IPS-18c (cell line): ENCODE measurements around the gene UQCC5.
"Not testable (repeated sequence)": the region's sequence is repeated elsewhere in the genome, so short reads cannot be mapped to it uniquely, and the experiment has no call there.

ENCODE experiments used
- H3K4me3 ChIP-seq: 2 replicates; pipeline ENCODE4 v1.7.0; 2013; ENCODE audit warnings: low read depth, mild to moderate bottlenecking, low read length, moderate library complexity; ENCODE audit not compliant: insufficient read depth
- H3K9me3 ChIP-seq: one replicate; pipeline ENCODE4 v1.6.1; 2013; ENCODE audit warnings: mild to moderate bottlenecking, low read length, moderate library complexity; ENCODE audit not compliant: control insufficient read depth, insufficient read depth

UQCC5 gene

DNA sequence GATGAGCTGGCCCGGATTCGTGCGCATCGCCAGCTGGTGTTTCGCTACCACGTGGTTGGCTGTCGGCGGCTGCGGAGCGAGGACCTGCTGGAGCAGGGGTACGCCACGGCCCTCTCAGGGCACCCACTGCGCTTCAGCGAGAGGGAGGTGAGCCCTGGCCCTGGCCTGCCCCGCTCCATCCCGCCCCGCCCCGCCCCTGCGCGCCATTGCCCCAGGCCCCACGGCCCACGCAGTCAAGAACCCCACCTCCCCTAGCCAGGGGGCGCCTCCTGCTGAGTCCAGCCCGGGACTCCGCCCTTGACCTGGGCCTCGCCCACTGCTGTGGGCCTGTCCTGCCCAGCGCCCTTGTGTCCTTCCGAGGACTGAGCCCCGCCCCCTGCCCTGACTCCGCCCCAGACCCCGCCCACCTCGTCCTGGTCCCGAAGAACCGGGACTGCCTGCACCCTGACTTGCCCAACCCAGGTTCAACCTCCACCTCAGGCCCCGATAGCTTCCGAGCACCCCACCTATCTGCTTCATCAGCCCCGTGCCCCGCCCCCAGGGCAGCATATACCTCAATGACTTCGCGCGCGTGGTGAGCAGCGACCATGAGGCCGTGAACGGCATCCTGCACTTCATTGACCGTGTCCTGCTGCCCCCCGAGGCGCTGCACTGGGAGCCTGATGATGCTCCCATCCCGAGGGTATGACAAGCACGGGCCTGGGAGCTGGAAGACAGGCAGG is 17.5 kb upstream of the UQCC5 start:
- peak overlapping the region; percentile 46; the same call in 1 of the 2 replicates for H3K4me3 ChIP-seq
- H3K9me3 ChIP-seq, result no peaks in the 10 kb centered on the region

DNA sequence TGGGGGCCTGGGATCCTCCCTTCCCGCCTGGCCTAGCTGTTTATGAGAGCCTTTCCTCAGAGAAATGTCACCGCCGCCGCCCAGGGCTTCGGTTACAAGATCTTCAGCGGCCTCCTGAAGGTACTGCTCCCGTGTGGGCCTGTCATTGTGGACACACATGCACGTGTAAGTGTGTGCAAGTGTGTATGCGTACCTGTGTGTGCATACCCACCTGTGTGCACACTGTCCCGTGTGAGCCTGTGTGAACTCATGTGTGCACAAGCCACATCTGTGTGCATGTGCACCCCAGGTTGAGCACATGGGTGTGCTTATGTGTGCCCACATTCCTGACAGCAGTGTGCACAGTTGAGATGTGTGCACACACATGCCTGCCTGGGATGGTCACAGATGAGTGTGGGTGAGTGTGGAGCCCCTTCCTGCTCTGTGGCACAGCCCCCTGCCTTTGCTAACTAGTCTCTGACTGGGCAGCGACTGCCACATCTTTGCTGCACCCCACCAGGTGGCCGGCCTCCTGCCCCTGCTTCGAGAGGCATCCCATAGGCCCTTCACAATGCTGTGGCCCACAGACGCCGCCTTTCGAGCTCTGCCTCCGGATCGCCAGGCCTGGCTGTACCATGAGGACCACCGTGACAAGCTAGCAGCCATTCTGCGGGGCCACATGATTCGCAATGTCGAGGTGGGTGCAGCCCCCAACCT is 16.8 kb upstream of the UQCC5 start:
- Histone ChIP-seq H3K9me3 (no peaks in the 10 kb centered on the region), H3K4me3 (peak overlapping the region; percentile 46; the same call in 1 of the 2 replicates)

DNA sequence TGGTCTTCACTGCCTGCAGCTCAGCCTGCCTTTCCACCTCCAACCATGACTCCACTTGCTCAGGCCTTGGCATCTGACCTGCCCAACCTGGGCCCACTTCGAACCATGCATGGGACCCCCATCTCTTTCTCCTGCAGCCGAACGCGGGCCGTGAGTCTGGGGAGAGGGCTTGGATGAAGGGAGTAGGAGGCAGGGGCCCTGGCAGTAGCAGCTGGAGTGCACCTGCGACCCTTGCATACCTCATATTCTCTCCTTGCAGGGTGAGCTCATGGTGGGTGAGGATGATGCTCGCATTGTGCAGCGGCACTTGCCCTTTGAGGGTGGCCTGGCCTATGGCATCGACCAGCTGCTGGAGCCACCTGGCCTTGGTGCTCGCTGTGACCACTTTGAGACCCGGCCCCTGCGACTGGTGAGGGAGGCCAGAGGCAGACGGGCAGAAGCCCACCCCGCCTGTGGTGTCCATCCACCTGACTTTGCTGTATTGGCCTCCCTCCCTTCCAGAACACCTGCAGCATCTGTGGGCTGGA is 16.2 kb upstream of the UQCC5 start:
- Histone ChIP-seq H3K4me3 (no peak overlapping the region), H3K9me3 (no peaks in the 10 kb centered on the region)

DNA sequence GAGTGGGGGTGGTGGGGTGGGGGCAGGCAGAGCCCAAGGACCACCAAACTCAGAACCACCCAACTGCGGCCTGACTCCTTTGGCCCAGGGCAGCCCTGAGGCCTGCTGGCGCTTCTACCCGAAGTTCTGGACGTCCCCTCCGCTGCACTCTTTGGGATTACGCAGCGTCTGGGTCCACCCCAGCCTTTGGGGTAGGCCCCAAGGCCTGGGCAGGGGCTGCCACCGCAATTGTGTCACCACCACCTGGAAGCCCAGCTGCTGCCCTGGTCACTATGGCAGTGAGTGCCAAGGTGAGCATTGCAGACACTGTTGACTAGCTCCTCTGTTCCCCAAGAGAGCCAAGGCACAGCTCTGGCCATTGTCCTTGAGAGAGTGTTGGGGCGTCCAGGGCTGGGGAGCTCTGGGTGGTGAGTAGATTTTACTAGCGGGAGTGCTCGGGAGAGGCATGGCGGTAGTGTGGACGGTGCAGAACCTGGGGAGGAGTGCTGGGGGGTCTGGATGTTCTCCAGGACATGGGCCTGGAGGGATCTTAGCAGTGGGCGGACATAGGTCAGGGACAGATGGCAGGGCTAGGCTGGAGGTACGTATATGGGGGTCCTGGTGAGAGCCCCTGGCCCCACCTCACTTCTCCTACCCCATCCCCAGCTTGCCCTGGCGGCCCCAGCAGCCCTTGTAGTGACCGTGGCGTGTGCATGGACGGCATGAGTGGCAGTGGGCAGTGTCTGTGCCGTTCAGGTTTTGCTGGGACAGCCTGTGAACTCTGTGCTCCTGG is 15.5 kb upstream of the UQCC5 start:
- Histone ChIP-seq H3K4me3 (no peak overlapping the region), H3K9me3 (no peaks in the 10 kb centered on the region)

DNA sequence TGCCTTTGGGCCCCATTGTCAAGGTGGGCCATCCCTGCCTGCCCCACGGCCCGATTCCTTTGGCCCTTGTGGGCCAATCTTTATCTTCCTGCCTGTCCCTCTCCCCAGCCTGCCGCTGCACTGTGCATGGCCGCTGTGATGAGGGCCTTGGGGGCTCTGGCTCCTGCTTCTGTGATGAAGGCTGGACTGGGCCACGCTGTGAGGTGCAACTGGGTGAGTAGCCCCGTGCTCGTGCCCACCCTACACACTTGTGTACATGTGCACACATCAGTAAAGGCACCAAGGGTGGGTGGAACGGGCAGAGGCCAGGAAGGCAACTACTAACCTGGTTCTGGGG is 14.9 kb upstream of the UQCC5 start:
- H3K4me3 ChIP-seq, result no peak overlapping the region
- no peaks in the 10 kb centered on the region for H3K9me3 ChIP-seq

DNA sequence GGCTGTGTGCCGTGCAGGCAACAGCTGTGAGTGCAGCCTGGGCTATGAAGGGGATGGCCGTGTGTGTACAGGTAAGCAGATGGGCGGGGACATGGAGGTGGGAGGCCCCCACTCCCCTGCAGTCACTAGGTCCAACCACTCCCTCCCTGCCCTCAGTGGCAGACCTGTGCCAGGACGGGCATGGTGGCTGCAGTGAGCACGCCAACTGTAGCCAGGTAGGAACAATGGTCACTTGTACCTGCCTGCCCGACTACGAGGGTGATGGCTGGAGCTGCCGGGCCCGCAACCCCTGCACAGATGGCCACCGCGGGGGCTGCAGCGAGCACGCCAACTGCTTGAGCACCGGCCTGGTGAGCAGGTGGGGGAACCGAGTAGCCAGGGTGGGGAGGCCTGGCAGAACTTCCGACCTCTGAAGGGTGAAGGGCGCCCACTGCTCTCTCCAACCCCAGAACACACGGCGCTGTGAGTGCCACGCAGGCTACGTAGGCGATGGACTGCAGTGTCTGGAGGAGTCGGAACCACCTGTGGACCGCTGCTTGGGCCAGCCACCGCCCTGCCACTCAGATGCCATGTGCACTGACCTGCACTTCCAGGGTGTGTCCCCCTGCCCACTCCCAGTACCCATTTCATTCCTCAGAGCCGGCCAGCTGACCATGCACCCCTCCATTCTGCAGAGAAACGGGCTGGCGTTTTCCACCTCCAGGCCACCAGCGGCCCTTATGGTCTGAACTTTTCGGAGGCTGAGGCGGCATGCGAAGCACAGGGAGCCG is 14.3 kb upstream of the UQCC5 start:
- no peak overlapping the region for H3K4me3 ChIP-seq
- H3K9me3 ChIP-seq, result no peaks in the 10 kb centered on the region

DNA sequence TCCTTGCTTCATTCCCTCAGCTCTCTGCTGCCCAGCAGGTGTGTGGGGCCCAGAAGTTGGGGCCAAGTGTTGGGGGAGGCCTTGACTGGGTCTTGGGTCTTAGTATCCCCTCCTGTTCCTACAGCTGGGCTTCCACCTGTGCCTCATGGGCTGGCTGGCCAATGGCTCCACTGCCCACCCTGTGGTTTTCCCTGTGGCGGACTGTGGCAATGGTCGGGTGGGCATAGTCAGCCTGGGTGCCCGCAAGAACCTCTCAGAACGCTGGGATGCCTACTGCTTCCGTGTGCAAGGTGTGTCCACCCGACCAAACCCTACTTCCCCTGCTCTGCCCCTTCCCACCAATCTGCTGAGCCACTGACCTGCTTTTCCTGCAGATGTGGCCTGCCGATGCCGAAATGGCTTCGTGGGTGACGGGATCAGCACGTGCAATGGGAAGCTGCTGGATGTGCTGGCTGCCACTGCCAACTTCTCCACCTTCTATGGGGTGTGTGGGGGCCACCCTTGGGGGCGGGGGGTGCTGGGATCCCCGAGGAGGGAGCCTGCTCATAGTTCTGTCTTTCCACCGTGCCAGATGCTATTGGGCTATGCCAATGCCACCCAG is 13.7 kb upstream of the UQCC5 start:
- H3K9me3 ChIP-seq, result no peaks in the 10 kb centered on the region

DNA sequence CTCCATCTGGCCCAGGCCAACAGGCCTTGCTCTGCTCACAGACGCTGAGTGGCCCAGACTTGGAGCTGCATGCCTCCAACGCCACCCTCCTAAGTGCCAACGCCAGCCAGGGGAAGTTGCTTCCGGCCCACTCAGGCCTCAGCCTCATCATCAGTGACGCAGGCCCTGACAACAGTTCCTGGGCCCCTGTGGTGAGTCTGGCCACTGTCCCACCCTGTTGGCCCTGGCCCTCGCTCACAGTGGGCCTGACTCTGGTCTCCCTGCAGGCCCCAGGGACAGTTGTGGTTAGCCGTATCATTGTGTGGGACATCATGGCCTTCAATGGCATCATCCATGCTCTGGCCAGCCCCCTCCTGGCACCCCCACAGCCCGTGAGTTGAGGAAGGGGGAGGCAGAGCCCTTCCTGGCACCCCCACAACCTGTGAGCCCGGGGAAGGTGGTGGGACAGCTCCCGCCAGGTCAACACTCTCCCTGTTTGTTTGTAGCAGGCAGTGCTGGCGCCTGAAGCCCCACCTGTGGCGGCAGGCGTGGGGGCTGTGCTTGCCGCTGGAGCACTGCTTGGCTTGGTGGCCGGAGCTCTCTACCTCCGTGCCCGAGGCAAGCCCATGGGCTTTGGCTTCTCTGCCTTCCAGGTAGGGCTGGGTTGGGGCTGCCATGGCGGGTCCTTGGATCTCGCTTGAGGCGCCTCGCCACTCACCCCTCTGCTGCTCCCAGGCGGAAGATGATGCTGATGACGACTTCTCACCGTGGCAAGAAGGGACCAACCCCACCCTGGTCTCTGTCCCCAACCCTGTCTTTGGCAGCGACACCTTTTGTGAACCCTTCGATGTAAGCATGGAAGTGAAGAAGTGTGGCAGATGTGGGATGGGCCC is 12.8 kb upstream of the UQCC5 start:
- no peak overlapping the region for H3K4me3 ChIP-seq
- H3K9me3 ChIP-seq, result no peaks in the 10 kb centered on the region

More for the DNA sequence above, 13.7 kb upstream of the UQCC5 start:
- H3K4me3 ChIP-seq, result no peak overlapping the region

DNA sequence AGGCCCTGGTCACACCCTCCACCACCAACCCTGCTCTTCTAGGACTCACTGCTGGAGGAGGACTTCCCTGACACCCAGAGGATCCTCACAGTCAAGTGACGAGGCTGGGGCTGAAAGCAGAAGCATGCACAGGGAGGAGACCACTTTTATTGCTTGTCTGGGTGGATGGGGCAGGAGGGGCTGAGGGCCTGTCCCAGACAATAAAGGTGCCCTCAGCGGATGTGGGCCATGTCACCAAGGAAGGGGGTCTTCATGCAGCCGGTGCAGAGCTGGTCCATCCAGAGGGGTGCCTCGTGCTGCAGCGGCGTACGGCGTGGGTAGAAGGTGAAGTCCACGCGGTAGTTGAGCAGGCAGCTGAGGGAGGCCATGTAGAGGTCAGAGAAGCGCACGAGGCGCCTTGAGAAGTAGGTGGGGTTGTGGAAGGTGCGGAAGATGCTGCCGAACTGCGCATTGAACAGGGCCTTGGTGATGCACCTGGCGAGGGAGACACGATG is 12.1 kb upstream of the UQCC5 start:
- Histone ChIP-seq H3K9me3 (no peaks in the 10 kb centered on the region), H3K4me3 (no peak overlapping the region)

DNA sequence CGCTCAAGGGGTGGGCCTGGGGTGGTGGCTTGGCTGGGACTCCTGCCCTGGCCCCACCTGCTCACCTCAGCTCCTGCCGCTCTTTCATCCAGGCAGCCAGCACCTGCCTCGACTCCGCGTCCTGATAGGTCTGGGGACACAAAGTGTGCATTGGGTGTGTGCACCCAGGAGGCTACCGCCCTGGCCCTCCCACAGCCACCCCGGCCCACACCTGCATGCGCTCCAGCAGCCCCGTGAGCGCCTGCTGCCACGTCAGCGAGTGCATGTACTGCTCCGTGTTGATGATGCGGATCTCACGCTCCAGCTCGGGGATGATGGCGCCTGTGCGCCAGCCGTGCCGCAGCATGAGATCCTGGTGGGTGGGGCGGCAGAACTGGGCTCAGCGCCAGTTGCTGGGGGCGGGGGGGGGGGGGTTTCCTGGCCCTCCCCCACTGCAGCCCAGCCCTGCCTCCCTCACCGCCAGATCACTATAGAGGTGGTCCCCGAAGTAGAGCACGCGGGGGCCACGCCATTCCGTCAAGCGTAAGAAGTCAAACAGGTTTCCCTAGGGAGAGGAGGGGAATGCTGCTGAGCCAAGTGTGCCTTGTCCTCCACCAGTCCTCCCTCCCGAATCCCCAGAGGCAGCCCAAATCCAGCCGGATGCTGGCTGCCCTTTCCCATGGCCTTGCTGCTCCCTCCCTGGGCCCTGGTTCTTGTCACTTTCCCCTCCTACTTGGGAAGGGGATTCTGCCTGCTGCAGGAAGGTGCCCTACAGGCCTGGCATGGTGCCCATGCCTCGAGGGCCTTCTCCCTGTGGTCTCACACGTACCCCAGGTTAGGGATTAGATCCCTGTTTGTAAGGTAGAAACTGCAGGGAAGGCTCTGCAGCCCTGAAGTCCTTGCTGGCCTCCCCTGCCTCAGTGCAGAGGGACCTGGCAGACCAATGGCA is 11.4 kb upstream of the UQCC5 start:
- Histone ChIP-seq H3K4me3 (no peak overlapping the region), H3K9me3 (no peaks in the 10 kb centered on the region)

DNA sequence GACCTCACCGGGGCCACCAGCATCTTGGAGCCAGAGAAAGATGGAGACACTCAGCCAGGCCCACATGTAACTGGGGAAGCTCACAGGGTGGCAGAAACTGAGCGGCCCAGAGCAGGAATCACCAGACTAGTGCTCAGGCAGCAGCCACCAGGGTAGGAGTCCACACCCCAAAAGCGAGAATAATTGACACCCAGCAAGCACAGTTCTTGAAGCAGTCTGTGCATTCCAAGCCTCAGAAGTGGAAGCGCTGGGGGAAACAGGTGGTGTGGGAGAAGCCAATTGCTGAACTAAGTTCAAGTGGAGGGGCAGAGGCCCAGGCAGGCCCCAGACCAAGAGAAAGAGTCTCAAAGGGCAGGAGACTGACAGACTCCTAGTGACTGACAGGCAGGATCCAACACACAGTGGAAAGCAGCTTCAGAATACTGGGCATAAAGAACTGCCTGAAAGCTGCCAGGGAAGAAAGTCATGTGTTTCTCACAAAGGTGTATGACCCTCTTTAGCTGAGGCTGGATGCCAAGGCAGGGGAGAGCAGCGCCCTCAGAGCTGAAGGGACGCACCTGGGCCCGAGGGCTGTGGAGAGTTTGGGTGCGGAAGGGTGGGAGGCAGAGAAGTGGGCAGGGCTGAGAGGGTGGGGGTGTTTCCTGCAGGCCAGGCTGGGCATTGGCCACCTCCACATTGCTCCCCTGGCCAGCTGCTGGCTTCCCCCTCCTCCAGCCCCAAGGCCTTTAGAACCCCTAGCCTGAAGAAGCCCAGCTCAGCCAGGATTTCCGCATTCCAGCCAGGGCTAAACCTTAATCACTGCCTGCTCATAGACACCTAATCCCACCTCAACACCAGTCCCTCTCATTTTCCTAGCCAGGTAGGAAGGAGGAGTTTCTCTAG is 10.5 kb upstream of the UQCC5 start:
- H3K4me3 ChIP-seq, result no peak overlapping the region
- no peaks in the 10 kb centered on the region for H3K9me3 ChIP-seq

DNA sequence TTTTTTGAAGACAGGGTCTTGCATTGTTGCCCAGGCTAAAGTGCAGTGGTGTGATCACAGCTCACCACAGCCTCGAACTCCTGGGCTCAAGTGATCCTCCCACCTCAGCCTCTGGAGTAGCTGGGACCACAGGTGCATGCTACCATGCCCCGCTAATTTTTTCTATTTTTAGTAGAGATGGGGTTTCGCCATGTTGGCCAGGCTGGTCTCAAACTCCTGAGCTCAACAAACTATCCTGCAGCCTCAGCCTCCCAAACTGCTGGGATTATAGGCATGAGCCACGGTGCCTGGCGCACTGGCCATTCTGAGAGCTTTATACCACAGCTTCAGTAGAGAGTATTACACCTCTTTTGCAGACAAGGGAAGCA is 9.8 kb upstream of the UQCC5 start:
- not testable (repeated sequence) for H3K4me3 ChIP-seq

DNA sequence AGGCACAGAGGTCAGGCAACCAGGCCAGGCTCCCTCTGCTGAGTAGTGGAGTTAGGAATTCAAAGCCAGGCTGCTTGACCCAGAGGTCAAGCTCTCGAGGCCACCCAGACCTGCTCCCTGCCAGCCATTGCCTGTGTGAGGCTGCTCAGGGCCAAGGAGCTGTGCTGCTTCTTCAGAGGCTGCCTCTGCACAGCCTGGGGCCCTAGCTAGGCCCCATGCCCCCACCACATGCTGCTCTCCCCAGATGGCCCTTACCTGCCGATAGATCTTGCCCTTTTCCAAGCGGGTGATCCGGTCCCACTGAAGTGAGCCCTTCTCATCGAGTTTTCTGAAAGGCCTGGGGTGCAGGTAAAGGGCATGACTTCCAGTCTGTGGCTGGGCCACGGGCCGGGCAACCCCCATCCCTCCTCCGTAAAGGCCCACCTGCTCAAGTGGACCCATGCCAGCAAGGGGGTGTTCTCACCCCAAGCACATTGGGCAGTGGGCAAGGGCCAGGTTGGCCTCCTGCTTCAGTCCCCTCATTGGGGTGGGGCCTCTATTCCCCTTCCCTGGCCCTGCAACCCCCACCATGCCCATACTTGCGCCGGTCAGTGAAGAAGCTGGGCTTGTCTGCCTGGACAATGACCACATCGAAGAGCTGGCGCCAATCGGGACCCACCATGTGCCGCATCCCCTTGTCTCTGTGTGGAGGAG is 9.2 kb upstream of the UQCC5 start:
- no peak overlapping the region for H3K4me3 ChIP-seq
- no peaks in the 10 kb centered on the region for H3K9me3 ChIP-seq

More for the DNA sequence above, 9.8 kb upstream of the UQCC5 start:
- not testable (repeated sequence) for H3K9me3 ChIP-seq
